ENCODE results near the gene TRAF2. TPM values are rescaled to one million over a fixed set of nuclear protein-coding genes. Genes with fewer than 3 reads are reported as not detected.

TRAF2 gene
- total RNA-seq, 1 experiment from 2014 or later = 29.2 TPM

DNA sequence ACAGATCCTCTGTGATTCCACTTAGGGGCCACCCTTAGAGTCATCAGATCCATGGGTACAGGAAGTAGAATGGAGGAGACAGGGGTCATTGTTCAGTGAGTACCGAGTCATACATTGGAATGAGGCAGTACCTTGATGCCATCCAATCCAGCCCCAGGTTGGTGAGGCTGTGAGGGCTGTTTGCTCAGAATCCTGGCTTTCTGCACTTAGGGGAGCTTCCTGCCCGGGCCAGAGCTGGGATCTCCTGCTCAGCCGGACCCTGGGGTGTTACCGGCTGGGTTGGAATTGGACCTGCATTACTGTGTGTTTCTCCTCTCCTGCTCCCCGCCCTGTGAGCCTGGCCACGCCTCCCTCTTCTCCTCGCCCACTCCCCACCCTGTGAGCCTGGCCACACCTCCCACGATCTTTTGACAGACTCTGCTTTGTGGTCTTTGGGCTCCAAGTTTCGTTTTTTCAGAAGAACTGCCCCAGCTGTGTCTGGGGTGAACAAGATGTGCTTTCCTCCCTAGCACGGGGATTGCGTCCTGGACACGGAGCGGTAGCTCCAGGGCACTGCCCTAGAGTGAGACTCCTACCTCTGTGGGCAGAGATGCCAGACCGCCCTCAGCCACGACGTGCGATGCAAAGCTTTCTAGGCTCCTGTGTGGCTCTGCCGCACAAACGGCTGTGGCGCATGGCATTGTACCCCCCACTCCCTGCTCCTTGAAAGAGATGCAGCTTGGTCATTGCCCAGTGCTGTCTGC lies 15.4 kb downstream of the TRAF2 start:
- no peaks in the 10 kb centered on the region for H3K9me3 ChIP-seq (ENCODE audit: low read depth, low read length, poor library complexity, severe bottlenecking)
- BruUV-seq (replicated peaks) = no TSS peak
- ChIA-PET POLR2A (ENCODE audit: low non-redundant PET) (no interaction called here), CTCF (no interaction called here)
- H3K27me3 ChIP-seq (replicated peaks; ENCODE audit: insufficient read depth, low read depth, low read length, poor library complexity) = no peaks in the 10 kb centered on the region
- no peak for DNase-seq (ENCODE audit: low spot score)
- H3K36me3 ChIP-seq (ENCODE audit: insufficient read depth, low read length, poor library complexity, severe bottlenecking) = peaks cover 47% of the 10 kb centered on the region
- H3K4me3 ChIP-seq (ENCODE audit: low read depth, low read length, poor library complexity, severe bottlenecking) = no peak overlapping the region
- no peak overlapping the region for H3K27ac ChIP-seq (ENCODE audit: low read depth, low read length, poor library complexity, severe bottlenecking)
- no peaks in the 10 kb centered on the region for H3K4me1 ChIP-seq (ENCODE audit: insufficient read depth, low read length, poor library complexity, severe bottlenecking)
- intact Hi-C loops (cut with micrococcal nuclease; ENCODE audit: unreplicated experiment) = no loop called here
- TF ChIP-seq EZH2 (IDR thresholded peaks at IDR 0.05; ENCODE audit: borderline replicate concordance, low read depth, low read length, poor library complexity, severe bottlenecking) = no peak
- TF ChIP-seq, protein P1, sequence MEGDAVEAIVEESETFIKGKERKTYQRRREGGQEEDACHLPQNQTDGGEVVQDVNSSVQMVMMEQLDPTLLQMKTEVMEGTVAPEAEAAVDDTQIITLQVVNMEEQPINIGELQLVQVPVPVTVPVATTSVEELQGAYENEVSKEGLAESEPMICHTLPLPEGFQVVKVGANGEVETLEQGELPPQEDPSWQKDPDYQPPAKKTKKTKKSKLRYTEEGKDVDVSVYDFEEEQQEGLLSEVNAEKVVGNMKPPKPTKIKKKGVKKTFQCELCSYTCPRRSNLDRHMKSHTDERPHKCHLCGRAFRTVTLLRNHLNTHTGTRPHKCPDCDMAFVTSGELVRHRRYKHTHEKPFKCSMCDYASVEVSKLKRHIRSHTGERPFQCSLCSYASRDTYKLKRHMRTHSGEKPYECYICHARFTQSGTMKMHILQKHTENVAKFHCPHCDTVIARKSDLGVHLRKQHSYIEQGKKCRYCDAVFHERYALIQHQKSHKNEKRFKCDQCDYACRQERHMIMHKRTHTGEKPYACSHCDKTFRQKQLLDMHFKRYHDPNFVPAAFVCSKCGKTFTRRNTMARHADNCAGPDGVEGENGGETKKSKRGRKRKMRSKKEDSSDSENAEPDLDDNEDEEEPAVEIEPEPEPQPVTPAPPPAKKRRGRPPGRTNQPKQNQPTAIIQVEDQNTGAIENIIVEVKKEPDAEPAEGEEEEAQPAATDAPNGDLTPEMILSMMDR (conservative IDR thresholded peaks at IDR 0.05; ENCODE audit: low read depth, low read length) = no peak

DNA sequence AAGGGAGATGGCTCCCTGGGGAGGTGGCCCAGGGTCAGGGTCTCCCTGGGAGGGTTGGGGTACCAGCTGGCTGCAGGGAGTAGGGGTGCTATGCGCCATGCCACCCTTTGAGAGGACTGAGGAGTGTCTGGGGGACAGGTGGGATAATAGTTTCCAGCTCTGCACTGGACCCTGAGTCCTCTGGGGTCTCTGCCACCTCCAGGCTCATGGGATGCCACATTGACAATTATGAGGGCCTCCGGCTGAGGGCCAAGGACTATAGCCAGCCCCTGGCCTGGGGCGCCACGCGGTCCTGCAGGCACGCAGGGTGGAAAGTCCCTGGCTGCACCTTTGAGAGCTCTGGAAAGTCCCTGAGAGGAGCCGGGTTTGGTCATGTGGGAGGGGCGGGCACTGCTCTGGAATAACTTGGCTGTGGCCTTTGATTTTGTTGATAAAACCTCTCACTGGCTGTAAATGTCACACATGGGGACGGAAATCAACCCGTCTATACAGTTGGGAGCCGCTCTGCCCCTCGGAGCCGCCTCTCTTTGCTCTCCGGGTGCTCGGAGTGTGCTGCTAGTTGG lies 16.0 kb downstream of the TRAF2 start:
- BruUV-seq (replicated peaks) = no TSS peak
- ChIA-PET CTCF (no interaction called here), POLR2A (ENCODE audit: low non-redundant PET) (no interaction called here)
- intact Hi-C loops (cut with micrococcal nuclease; ENCODE audit: unreplicated experiment) = no loop called here
- Histone ChIP-seq H3K36me3 (ENCODE audit: insufficient read depth, low read length, poor library complexity, severe bottlenecking) (peaks cover 50% of the 10 kb centered on the region), H3K27me3 (replicated peaks; ENCODE audit: insufficient read depth, low read depth, low read length, poor library complexity) (no peaks in the 10 kb centered on the region), H3K4me3 (ENCODE audit: low read depth, low read length, poor library complexity, severe bottlenecking) (no peak overlapping the region), H3K27ac (ENCODE audit: low read depth, low read length, poor library complexity, severe bottlenecking) (no peak overlapping the region), H3K9me3 (ENCODE audit: low read depth, low read length, poor library complexity, severe bottlenecking) (no peaks in the 10 kb centered on the region), H3K4me1 (ENCODE audit: insufficient read depth, low read length, poor library complexity, severe bottlenecking) (no peaks in the 10 kb centered on the region)
- TF ChIP-seq EZH2 (IDR thresholded peaks at IDR 0.05; ENCODE audit: borderline replicate concordance, low read depth, low read length, poor library complexity, severe bottlenecking) = no peak
- TF ChIP-seq, protein P1 (conservative IDR thresholded peaks at IDR 0.05; ENCODE audit: low read depth, low read length) = no peak
- DNase-seq (ENCODE audit: low spot score) = no peak

DNA sequence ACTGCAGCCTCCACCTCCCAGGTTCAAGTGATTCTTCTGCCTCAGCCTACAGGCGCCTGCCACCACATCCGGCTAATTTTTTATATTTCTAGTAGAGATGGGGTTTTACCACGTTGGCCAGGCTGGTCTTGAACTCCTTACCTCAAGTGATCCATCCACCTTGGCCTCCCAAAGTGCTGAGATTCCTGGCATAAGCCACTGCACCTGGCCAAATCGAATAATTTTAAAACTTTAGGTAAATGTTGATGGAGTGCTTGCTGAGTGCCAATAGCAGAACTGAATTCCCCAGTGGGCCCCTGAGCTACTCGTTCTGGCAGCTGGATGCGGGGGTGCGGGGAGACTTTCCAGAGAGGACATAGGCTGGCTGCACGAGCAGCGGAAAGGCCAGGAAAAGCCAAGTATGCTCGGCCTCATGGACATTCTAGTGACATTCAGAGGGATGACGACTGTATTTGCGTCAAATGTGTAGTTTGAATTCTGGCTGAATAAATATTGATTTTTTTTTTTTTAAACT lies 16.8 kb downstream of the TRAF2 start:
- no peak overlapping the region for H3K27ac ChIP-seq (ENCODE audit: low read depth, low read length, poor library complexity, severe bottlenecking)
- ChIA-PET POLR2A (ENCODE audit: low non-redundant PET) (interaction anchor here (0.7 kb wide), 1 partner anchor 167 kb away, joined by 6 read pairs; the partner anchor contains the start of gene SAPCD2), CTCF (no interaction called here)
- no peaks in the 10 kb centered on the region for H3K27me3 ChIP-seq (replicated peaks; ENCODE audit: insufficient read depth, low read depth, low read length, poor library complexity)
- no peaks in the 10 kb centered on the region for H3K4me1 ChIP-seq (ENCODE audit: insufficient read depth, low read length, poor library complexity, severe bottlenecking)
- intact Hi-C loops (cut with micrococcal nuclease; ENCODE audit: unreplicated experiment) = no loop called here
- H3K36me3 ChIP-seq (ENCODE audit: insufficient read depth, low read length, poor library complexity, severe bottlenecking) = peaks cover 54% of the 10 kb centered on the region
- TF ChIP-seq EZH2 (IDR thresholded peaks at IDR 0.05; ENCODE audit: borderline replicate concordance, low read depth, low read length, poor library complexity, severe bottlenecking) = no peak
- TF ChIP-seq, protein P1 (conservative IDR thresholded peaks at IDR 0.05; ENCODE audit: low read depth, low read length) = no peak
- no peak overlapping the region for H3K4me3 ChIP-seq (ENCODE audit: low read depth, low read length, poor library complexity, severe bottlenecking)
- H3K9me3 ChIP-seq (ENCODE audit: low read depth, low read length, poor library complexity, severe bottlenecking) = no peaks in the 10 kb centered on the region
- BruUV-seq (replicated peaks) = no TSS peak
- no peak for DNase-seq (ENCODE audit: low spot score)
